ENCODE measurements around the gene EML6.

- TF ChIP-seq CTCF (conservative IDR thresholded peaks at IDR 0.05 in 1 of 2, IDR thresholded peaks at IDR 0.05 in 1 of 2; ENCODE audit: extremely low read depth in 1 of 2, insufficient read depth in 1 of 2, low read depth in 1 of 2, low read length in 2 of 2): no peak
- no peak for TF ChIP-seq EZH2 (IDR thresholded peaks at IDR 0.05; ENCODE audit: borderline replicate concordance, low read length)
Observed at GRCh38 chr2:54962935-54963440, 239.5 kb downstream of the EML6 start.
